ENCODE results near the gene PDLIM5. TPM values are rescaled to one million over a fixed set of nuclear protein-coding genes. Genes with fewer than 3 reads are reported as not detected.
"Not testable (repeated sequence)": the region's sequence is repeated elsewhere in the genome, so short reads cannot be mapped to it uniquely, and the experiment has no call there.

PDLIM5 gene
- total RNA-seq, 2 donors from 2014 or later, result 129 to 168 TPM

DNA sequence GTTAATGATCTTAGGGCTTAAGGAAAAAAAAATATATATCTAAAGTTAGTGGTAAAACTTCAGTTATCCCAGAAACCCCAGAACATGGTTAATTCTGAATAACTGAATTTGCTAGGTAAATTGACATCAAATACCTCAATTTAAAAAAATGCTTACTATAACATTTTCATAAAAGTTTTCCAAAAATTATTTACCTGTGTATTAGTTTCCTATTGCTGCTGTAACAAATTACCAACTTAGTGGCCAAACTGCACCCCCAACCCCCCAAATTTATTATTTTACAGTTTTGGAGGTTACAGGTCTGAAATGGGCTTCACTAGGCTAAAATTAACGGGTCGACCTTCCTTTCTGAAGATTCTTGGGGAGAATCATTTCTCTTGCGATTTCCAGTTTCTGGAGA lies 95.2 kb downstream of the PDLIM5 start:
- no peaks in the 10 kb centered on the region for H3K36me3 ChIP-seq
- intact Hi-C loops (cut with DNase I), result no loop called here
- H3K4me1 ChIP-seq, result no peaks in the 10 kb centered on the region
- no peak overlapping the region for H3K27ac ChIP-seq
- no peak for DNase-seq
- no peaks in the 10 kb centered on the region for H3K9me3 ChIP-seq
- H3K4me3 ChIP-seq, result no peak overlapping the region
- no peak overlapping the region for H3K9ac ChIP-seq (ENCODE audit: low read depth in 2 of 2, low read length in 2 of 2)
- no peaks in the 10 kb centered on the region for H3K27me3 ChIP-seq
- no peak for TF ChIP-seq CTCF (IDR thresholded peaks at IDR 0.05)

DNA sequence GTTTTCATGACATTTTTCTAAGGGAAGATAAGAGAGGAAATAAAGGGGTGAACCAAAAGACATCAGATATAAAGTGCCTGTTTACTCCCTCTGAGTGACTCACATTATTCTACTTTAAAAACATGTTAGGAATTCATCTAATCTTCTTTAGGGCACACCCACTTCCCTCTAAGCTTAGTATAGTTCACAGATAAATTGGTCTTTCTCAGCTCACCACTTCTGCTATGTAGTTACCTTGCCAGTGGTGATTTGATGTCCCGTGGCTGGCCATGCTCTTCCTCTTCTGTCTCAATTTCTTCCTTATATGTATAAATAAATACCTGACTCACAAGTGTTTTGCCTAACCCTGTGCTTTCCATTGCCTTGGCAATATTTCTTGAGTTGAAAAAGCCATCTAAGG lies 96.8 kb downstream of the PDLIM5 start:
- Histone ChIP-seq H3K27ac (no peak overlapping the region), H3K4me3 (no peak overlapping the region), H3K9me3 (no peaks in the 10 kb centered on the region), H3K9ac (ENCODE audit: low read depth in 2 of 2, low read length in 2 of 2) (no peak overlapping the region), H3K27me3 (no peaks in the 10 kb centered on the region), H3K36me3 (no peaks in the 10 kb centered on the region), H3K4me1 (no peaks in the 10 kb centered on the region)
- TF ChIP-seq CTCF (IDR thresholded peaks at IDR 0.05), result no peak
- intact Hi-C loops (cut with DNase I), result no loop called here
- no peak for DNase-seq

GRCh38 chr4:94550352-94550751 lies 98.6 kb downstream of the PDLIM5 start:
- no peak for TF ChIP-seq CTCF (IDR thresholded peaks at IDR 0.05)
- no peak overlapping the region for H3K27ac ChIP-seq

GRCh38 chr4:94550851-94551250 lies 99.1 kb downstream of the PDLIM5 start:
- no peak overlapping the region for H3K4me3 ChIP-seq

More at GRCh38 chr4:94550352-94550751, 98.6 kb downstream of the PDLIM5 start:
- no peak for DNase-seq
- Histone ChIP-seq H3K4me1 (no peaks in the 10 kb centered on the region), H3K27me3 (no peaks in the 10 kb centered on the region), H3K9me3 (no peaks in the 10 kb centered on the region), H3K36me3 (no peaks in the 10 kb centered on the region), H3K9ac (ENCODE audit: low read depth in 2 of 2, low read length in 2 of 2) (no peak overlapping the region), H3K4me3 (no peak overlapping the region)
- intact Hi-C loops (cut with DNase I), result no loop called here

GRCh38 chr4:94551643-94552564 lies 100.2 kb downstream of the PDLIM5 start:
- DNase-seq, result no peak
- Histone ChIP-seq H3K27me3 (no peaks in the 10 kb centered on the region), H3K4me1 (no peaks in the 10 kb centered on the region), H3K36me3 (no peaks in the 10 kb centered on the region), H3K27ac (no peak overlapping the region), H3K4me3 (no peak overlapping the region), H3K9me3 (no peaks in the 10 kb centered on the region), H3K9ac (ENCODE audit: low read depth in 2 of 2, low read length in 2 of 2) (no peak overlapping the region)
- intact Hi-C loops (cut with DNase I), result no loop called here
- no peak for TF ChIP-seq CTCF (IDR thresholded peaks at IDR 0.05)

More at GRCh38 chr4:94550851-94551250, 99.1 kb downstream of the PDLIM5 start:
- H3K27me3 ChIP-seq, result no peaks in the 10 kb centered on the region
- intact Hi-C loops (cut with DNase I), result no loop called here
- DNase-seq, result no peak
- no peaks in the 10 kb centered on the region for H3K4me1 ChIP-seq
- no peak for TF ChIP-seq CTCF (IDR thresholded peaks at IDR 0.05)
- no peaks in the 10 kb centered on the region for H3K36me3 ChIP-seq
- no peaks in the 10 kb centered on the region for H3K9me3 ChIP-seq
- H3K9ac ChIP-seq (ENCODE audit: low read depth in 2 of 2, low read length in 2 of 2), result no peak overlapping the region
- H3K27ac ChIP-seq, result no peak overlapping the region

DNA sequence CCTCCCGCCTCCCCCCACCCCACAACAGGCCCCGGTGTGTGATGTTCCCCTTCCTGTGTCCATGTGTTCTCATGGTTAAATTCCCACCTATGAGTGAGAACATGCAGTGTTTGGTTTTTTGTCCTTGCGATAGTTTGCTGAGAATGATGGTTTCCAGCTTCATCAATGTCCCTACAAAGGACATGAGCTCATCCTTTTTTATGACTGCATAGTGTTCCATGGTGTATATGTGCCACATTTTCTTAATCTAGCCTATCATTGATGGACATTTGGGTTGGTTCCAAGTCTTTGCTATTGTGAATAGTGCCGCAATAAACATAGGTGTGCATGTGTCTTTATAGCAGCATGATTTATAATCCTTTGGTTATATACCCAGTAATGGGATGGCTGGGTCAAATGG lies 104.3 kb downstream of the PDLIM5 start:
- H3K36me3 ChIP-seq; H3K27me3 ChIP-seq; intact Hi-C loops (cut with DNase I); H3K9me3 ChIP-seq; H3K4me3 ChIP-seq; H3K27ac ChIP-seq; H3K4me1 ChIP-seq; H3K9ac ChIP-seq (ENCODE audit: low read depth in 2 of 2, low read length in 2 of 2); DNase-seq: not testable (repeated sequence)

DNA sequence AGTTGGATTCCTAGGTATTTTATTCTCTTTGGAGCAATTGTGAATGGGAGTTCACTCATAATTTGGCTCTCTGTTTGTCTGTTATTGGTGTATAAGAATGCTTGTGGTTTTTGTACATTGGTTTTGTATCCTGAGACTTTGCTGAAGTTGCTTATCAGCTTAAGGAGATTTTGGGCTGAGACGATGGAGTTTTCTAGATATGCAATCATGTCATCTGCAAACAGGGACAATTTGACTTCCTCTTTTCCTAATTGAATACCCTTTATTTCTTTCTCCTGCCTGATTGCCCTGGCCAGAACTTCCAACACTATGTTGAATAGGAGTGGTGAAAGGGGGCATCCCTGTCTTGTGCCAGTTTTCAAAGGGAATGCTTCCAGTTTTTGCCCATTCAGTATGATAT lies 105.9 kb downstream of the PDLIM5 start:
- H3K27ac ChIP-seq; intact Hi-C loops (cut with DNase I); H3K9me3 ChIP-seq: not testable (repeated sequence)

More for the DNA sequence above, 105.9 kb downstream of the PDLIM5 start:
- H3K9ac ChIP-seq (ENCODE audit: low read depth in 2 of 2, low read length in 2 of 2); DNase-seq; H3K4me3 ChIP-seq; H3K36me3 ChIP-seq; H3K27me3 ChIP-seq: not testable (repeated sequence)
- peaks cover 13% of the 10 kb centered on the region for H3K4me1 ChIP-seq

Data from colonic mucosa (tissue), 4 donors.